Heart right ventricle (tissue), 16 donors: Measurements from ENCODE around the gene MLC1. TPM values are rescaled to one million over a fixed set of nuclear protein-coding genes. Genes with fewer than 3 reads are reported as not detected.

Experiments
- ATAC-seq, 8 donors: fragments of 200-7000 bp; cut with Tn5 transposase; one replicate each; pipeline ENCODE4 v1.9.1; 2020; ENCODE audit warnings: mild to moderate bottlenecking in 8 of 8, moderate library complexity in 8 of 8, moderate number of reproducible peaks in 1 of 8
- DNase-seq, 2 donors: peaks; one replicate each; pipeline ENCODE4 v3.0.0-alpha.2; 2020
- H3K27ac ChIP-seq, 10 donors: fragments of 200-600 bp; sonication (generic) in 2 of 10; one replicate each; pipeline versions ENCODE4 v1.5.0 to v1.8.0; 2020 to 2022; ENCODE audit warnings: mild to moderate bottlenecking in 3 of 10
- H3K27me3 ChIP-seq, 7 donors: fragments of 200-600 bp; one replicate each; pipeline ENCODE4 v1.8.0; 2021 to 2022; ENCODE audit warnings: mild to moderate bottlenecking in 2 of 7
- H3K36me3 ChIP-seq, 9 donors: fragments of 200-600 bp; sonication (generic) in 1 of 9; one replicate each; pipeline versions ENCODE4 v1.5.0 to v1.8.0; 2020 to 2022; ENCODE audit warnings: mild to moderate bottlenecking in 2 of 9
- H3K4me1 ChIP-seq, 9 donors: fragments of 200-600 bp; sonication (generic) in 1 of 9; one replicate each; pipeline versions ENCODE4 v1.5.0 to v1.8.0; 2020 to 2022; ENCODE audit warnings: mild to moderate bottlenecking in 4 of 9
- H3K4me3 ChIP-seq, 10 donors: fragments of 200-600 bp; sonication (generic) in 2 of 10; one replicate each; pipeline versions ENCODE4 v1.5.0 to v1.8.0; 2020 to 2022; ENCODE audit warnings: mild to moderate bottlenecking in 7 of 10, moderate library complexity in 2 of 10
- H3K9me3 ChIP-seq, 11 donors: fragments of 200-600 bp in 10 of 11; sonication (generic) in 2 of 11; one replicate each; pipeline versions ENCODE4 v1.5.0 to v1.8.0; 2013 to 2022; ENCODE audit warnings: mild to moderate bottlenecking in 2 of 11, control low read depth in 1 of 11, moderate library complexity in 1 of 11
- CTCF ChIP-seq, 9 donors: fragments of 200-600 bp; sonication (generic) in 2 of 9; IDR thresholded peaks; one replicate each; pipeline versions ENCODE4 v1.5.0 to v1.8.0; 2021 to 2022; ENCODE audit warnings: antibody characterized with exemption in 9 of 9, mild to moderate bottlenecking in 5 of 9, moderate library complexity in 1 of 9
- WGBS, 2 donors: extraction: QIAGEN DNeasy Blood & Tissue Kit; methylation state at CpG; one replicate each; pipeline ENCODE4 v1.1.7; 2013; ENCODE audit warnings: inconsistent platforms in 1 of 2; 5-methylcytosine and 5-hydroxymethylcytosine counted together
- intact Hi-C, 10 donors: fragments of 100-400 bp; cut with DNase I; formaldehyde crosslinking; loops; one replicate each; pipeline versions ENCODE4 v1.11.1 to v1.14.2; 2022
- polyA plus RNA-seq, 2 donors: library from polyadenylated mRNA; stranded (reverse); fragments of 200-250 nt; gene quantifications; one replicate each; pipeline ENCODE4 v1.2.3, GENCODE V29; 2013
- total RNA-seq, 10 donors: library from RNA; stranded (reverse); fragmentation: NEBNext Ultra II Directional in 3 of 10; extraction: Animal tissue kit (Norgen Biotek cat#: 25700) in 3 of 10; gene quantifications; one replicate each; pipeline versions ENCODE4 v1.2.1 to v1.2.4, GENCODE V29; 2021 to 2023
- donor health status: Arrhythmogenic right ventricular cardiomyopathy.
- donor health status: ischemic (EF 13 %, LVEDD 7.1; RV severe dilation, severe dysfunction).
- donor health status: healthy with polysubstance abuse.
- donor health status: DM: no; HTN: yes; CAD: no.
- donor health status: DM: no; HTN: no; CAD: no.
- donor health status: ischemic (EF 25% LVEDD 6.9; RV normal size, moderate dysfunction).
- donor health status: ischemic (EF 25% LVEDD 5.7; RV mildly dilated, moderate dysfunction).
- donor health status: healthy.
- donor health status: DM: yes; HTN: yes; CAD: no.
- donor health status: Ischemic cardiomyopathy.
- donor health status: ischemic (EF 35%, LVEDD 5.7; RV mildly dilated, moderate dysfunction).
- donor health status: nonischemic (EF 11% LVEDD 7.7; RV severe dilation, severe dysfunction).
- donor health status: DM: yes; HTN: yes; CAD: no.
- donor health status: PGD.
- donor health status: ischemic (EF 29% LVEDD 5.4; RV normal size, mild dysfunction).
- donor health status: nonischemic (EF 23%, LVEDD 6.1; RV moderate dilation, normal function).

MLC1 gene
- total and polyA plus RNA-seq, 12 donors: 0.03 to 1.6 (median 0.22) TPM; not detected in 4

GRCh38 chr22:50057278-50058060 is 27.8 kb downstream of the MLC1 start:
- ATAC-seq (no peak), DNase-seq (no peak)
- Histone ChIP-seq H3K27me3 (peaks cover 0 to 46% (median 38%) of the 10 kb centered on the region in 7 donors), H3K27ac (no peak overlapping the region), H3K4me3 (no peak overlapping the region), H3K36me3 (no peaks in the 10 kb centered on the region), H3K9me3 (peaks cover 0 to 21% (median 2%) of the 10 kb centered on the region in 11 donors), H3K4me1 (peaks cover 0 to 16% (median 14%) of the 10 kb centered on the region in 9 donors)
- intact Hi-C loops: no loop called here
- no peak for TF ChIP-seq CTCF (IDR thresholded peaks at IDR 0.05)
- 87 to 89% methylated on average over 13 to 14 of the region's 14 CpGs for WGBS, 2 donors

GRCh38 chr22:50056214-50056972 is 28.8 kb downstream of the MLC1 start:
- intact Hi-C loops: no loop called here
- no peak for DNase-seq
- Histone ChIP-seq H3K4me3 (no peak overlapping the region), H3K27ac (no peak overlapping the region), H3K4me1 (peaks cover 0 to 16% (median 14%) of the 10 kb centered on the region in 9 donors), H3K36me3 (no peaks in the 10 kb centered on the region), H3K27me3 (peaks cover 0 to 40% (median 35%) of the 10 kb centered on the region in 7 donors), H3K9me3 (peaks cover 0 to 29% (median 2%) of the 10 kb centered on the region in 11 donors)
- TF ChIP-seq CTCF (IDR thresholded peaks at IDR 0.05): no peak
- no peak for ATAC-seq
- WGBS, 2 donors: 74% methylated on average over 34 of the region's 34 CpGs

GRCh38 chr22:50053861-50054260 is 31.4 kb downstream of the MLC1 start:
- TF ChIP-seq CTCF (IDR thresholded peaks at IDR 0.05): no peak
- ATAC-seq (no peak), DNase-seq (no peak)
- Histone ChIP-seq H3K4me1 (peaks cover 0 to 6% (median 5%) of the 10 kb centered on the region in 9 donors), H3K9me3 (peaks cover 0 to 29% (median 2%) of the 10 kb centered on the region in 11 donors), H3K4me3 (no peak overlapping the region), H3K36me3 (no peaks in the 10 kb centered on the region), H3K27me3 (peaks cover 0 to 26% (median 12%) of the 10 kb centered on the region in 7 donors), H3K27ac (no peak overlapping the region)
- intact Hi-C loops: no loop called here
- 92 to 94% methylated on average over 18 of the region's 18 CpGs for WGBS, 2 donors

- H3K27me3 ChIP-seq: peaks cover 0 to 22% (median 6%) of the 10 kb centered on the region in 7 donors
- no peak for DNase-seq
- no peak for TF ChIP-seq CTCF (IDR thresholded peaks at IDR 0.05)
- H3K9me3 ChIP-seq: peaks cover 0 to 29% (median 2%) of the 10 kb centered on the region in 11 donors
- WGBS, 2 donors: 88 to 90% methylated on average over 18 of the region's 18 CpGs
- no peak overlapping the region for H3K4me3 ChIP-seq
- intact Hi-C loops: no loop called here
- no peaks in the 10 kb centered on the region for H3K36me3 ChIP-seq
- H3K27ac ChIP-seq: no peak overlapping the region
- H3K4me1 ChIP-seq: no peaks in the 10 kb centered on the region
- no peak for ATAC-seq
Observed at GRCh38 chr22:50051930-50052329, 33.3 kb downstream of the MLC1 start.
